Islet of Langerhans (tissue), 1 donor: ENCODE measurements around the gene YY1AP1.
"Not testable (repeated sequence)": the region's sequence is repeated elsewhere in the genome, so short reads cannot be mapped to it uniquely, and the experiment has no call there.

Experiments
- FAIRE-seq: peaks from one replicate; lab custom pipeline; 2011; peaks lifted over from hg19 to GRCh38; lab: Jason Lieb, UNC

YY1AP1 gene

GRCh38 chr1:155695072-155695471 lies 6.5 kb upstream of the YY1AP1 start:
- no peak for FAIRE-seq

GRCh38 chr1:155694167-155694566 lies 5.6 kb upstream of the YY1AP1 start:
- no peak for FAIRE-seq

- FAIRE-seq = no peak
Observed at GRCh38 chr1:155691992-155692528, 3.5 kb upstream of the YY1AP1 start.

GRCh38 chr1:155689081-155689607 lies 570 bp upstream of the YY1AP1 start, which contains the start of gene DAP3:
Gene DAP3, plus strand, starts transcription at chr1:155689091. Its CDS starts 20,689 bp downstream, at chr1:155709780.
- not testable (repeated sequence) for FAIRE-seq

GRCh38 chr1:155687705-155688323 lies 760 bp downstream of the YY1AP1 start:
- not testable (repeated sequence) for FAIRE-seq

- no peak for FAIRE-seq
Observed at GRCh38 chr1:155681776-155682175, 6.8 kb downstream of the YY1AP1 start.

GRCh38 chr1:155680531-155680930 lies 8.0 kb downstream of the YY1AP1 start:
- no peak for FAIRE-seq

GRCh38 chr1:155678992-155679391 lies 9.6 kb downstream of the YY1AP1 start:
- not testable (repeated sequence) for FAIRE-seq

GRCh38 chr1:155678027-155678426 lies 10.5 kb downstream of the YY1AP1 start:
- no peak for FAIRE-seq

GRCh38 chr1:155673003-155673402 lies 15.6 kb downstream of the YY1AP1 start:
- no peak for FAIRE-seq

- FAIRE-seq = no peak
Observed at GRCh38 chr1:155671750-155672149, 16.8 kb downstream of the YY1AP1 start.

- no peak for FAIRE-seq
Observed at GRCh38 chr1:155669233-155670162, 19.1 kb downstream of the YY1AP1 start.

GRCh38 chr1:155661239-155661638 lies 27.3 kb downstream of the YY1AP1 start:
- FAIRE-seq = not testable (repeated sequence)

GRCh38 chr1:155657463-155657862 lies 31.1 kb downstream of the YY1AP1 start:
- FAIRE-seq = no peak

- no peak for FAIRE-seq
Observed at GRCh38 chr1:155652951-155653350, 35.6 kb downstream of the YY1AP1 start.

- FAIRE-seq = no peak
Observed at GRCh38 chr1:155651861-155652661, 36.5 kb downstream of the YY1AP1 start.

- no peak for FAIRE-seq
Observed at GRCh38 chr1:155650231-155650757, 38.3 kb downstream of the YY1AP1 start.

- FAIRE-seq = no peak
Observed at GRCh38 chr1:155649676-155650075, 38.9 kb downstream of the YY1AP1 start.

GRCh38 chr1:155648207-155649147 lies 40.1 kb downstream of the YY1AP1 start:
- no peak for FAIRE-seq

- FAIRE-seq = no peak
Observed at GRCh38 chr1:155646307-155646706, 42.3 kb downstream of the YY1AP1 start.

- FAIRE-seq = no peak
Observed at GRCh38 chr1:155645648-155646047, 42.9 kb downstream of the YY1AP1 start.
